PC-3 (cell line): Measurements from ENCODE around the gene SGK2. TPM values are rescaled to one million over a fixed set of nuclear protein-coding genes. Genes with fewer than 3 reads are reported as not detected.

Experiments
- ATAC-seq: fragments of 200-7000 bp; cut with Tn5 transposase; 2 replicates; pipeline ENCODE4 v1.9.1; 2020; ENCODE audit warnings: mild to moderate bottlenecking, moderate library complexity
- BruUV-seq: library from RNA; stranded (reverse); fragments of 400-500 nt; replicated peaks from 2 replicates; lab custom pipeline; 2021; lab: Mats Ljungman, UMichigan
- CTCF ChIA-PET: fragments of 300-600 bp; sonication (Branson Sonifier 250); formaldehyde crosslinking; loops from one replicate; lab custom pipeline; 2022; ENCODE audit warnings: antibody characterized with exemption; lab: Charles Lee
- POLR2A ChIA-PET: fragments of 300-600 bp; sonication (Branson Sonifier 250); formaldehyde crosslinking; loops from one replicate; lab custom pipeline; 2022; ENCODE audit warnings: antibody characterized with exemption; ENCODE audit not compliant: unreplicated experiment; lab: Charles Lee
- DNase-seq: peaks from one replicate; pipeline ENCODE4 v3.0.0-alpha.2; 2015
- H2AFZ ChIP-seq: fragments of 300-600 bp; sonication (generic); 2 replicates; pipeline ENCODE4 v1.6.0; 2016; ENCODE audit warnings: antibody characterized with exemption, low read length
- H3F3A ChIP-seq: fragments of 300-600 bp; sonication (generic); one replicate; pipeline ENCODE4 v1.6.0; 2017; ENCODE audit warnings: antibody characterized with exemption, low read length, control low read depth, mild to moderate bottlenecking; ENCODE audit not compliant: unreplicated experiment
- H3K27ac ChIP-seq: fragments of 300-600 bp; sonication (generic); 2 replicates; pipeline ENCODE4 v1.5.1; 2016; ENCODE audit warnings: mild to moderate bottlenecking, low read length
- H3K27me3 ChIP-seq: fragments of 300-600 bp; sonication (generic); 2 replicates; pipeline ENCODE4 v1.6.1; 2016; ENCODE audit warnings: low read length, mixed read lengths
- H3K36me3 ChIP-seq: fragments of 300-600 bp; sonication (generic); 2 replicates; pipeline ENCODE4 v1.6.1; 2016; ENCODE audit warnings: low read depth, mixed run types, low read length, mixed read lengths
- H3K4me1 ChIP-seq: fragments of 300-600 bp; sonication (generic); 2 replicates; pipeline ENCODE4 v1.5.1; 2016; ENCODE audit warnings: low read length; ENCODE audit not compliant: insufficient read depth
- H3K4me2 ChIP-seq: fragments of 300-600 bp; sonication (generic); 2 replicates; pipeline ENCODE4 v1.6.0; 2016; ENCODE audit warnings: low read length
- H3K4me3 ChIP-seq: fragments of 300-600 bp; sonication (generic); 2 replicates; pipeline ENCODE4 v1.5.1; 2016; ENCODE audit warnings: mild to moderate bottlenecking, low read length, mixed read lengths
- H3K79me2 ChIP-seq: fragments of 300-600 bp; sonication (generic); 2 replicates; pipeline ENCODE4 v1.6.1; 2017; ENCODE audit warnings: low read length, mixed read lengths
- H3K9ac ChIP-seq: fragments of 300-600 bp; sonication (generic); 2 replicates; pipeline ENCODE4 v1.6.0; 2016; ENCODE audit warnings: mild to moderate bottlenecking, low read length
- H3K9me2 ChIP-seq: fragments of 300-600 bp; sonication (generic); replicated peaks from 2 replicates; pipeline ENCODE4 v1.6.1; 2016; ENCODE audit warnings: mixed run types, low read length, mixed read lengths
- H3K9me3 ChIP-seq: fragments of 300-600 bp; sonication (generic); 2 replicates; pipeline ENCODE4 v1.6.1; 2016; ENCODE audit warnings: low read length, mixed read lengths
- H4K20me1 ChIP-seq: fragments of 300-600 bp; sonication (generic); 2 replicates; pipeline ENCODE4 v1.6.1; 2016; ENCODE audit warnings: low read length, mixed read lengths
- EZH2 ChIP-seq: fragments of 300-600 bp; sonication (generic); IDR thresholded peaks from one replicate; pipeline ENCODE4 v1.6.1; 2017; ENCODE audit warnings: antibody characterized with exemption, mild to moderate bottlenecking, low read length; ENCODE audit not compliant: unreplicated experiment
- EZH2phosphoT487 ChIP-seq: fragments of 300-600 bp; sonication (generic); IDR thresholded peaks from 2 replicates; pipeline ENCODE4 v1.6.1; 2018; ENCODE audit warnings: mild to moderate bottlenecking, antibody characterized with exemption, low read length, borderline replicate concordance
- intact Hi-C: fragments of 100-400 bp; cut with micrococcal nuclease; formaldehyde crosslinking; loops from 2 replicates; pipeline ENCODE4 v1.9.0; 2023
- total RNA-seq: library from RNA; depleted of rRNA; stranded (reverse); fragments of >200 nt; gene quantifications from 2 replicates; pipeline ENCODE4 v1.2.3, GENCODE V29; 2014
- TF ChIP-seq, protein P1 (sequence below): fragments of 300-600 bp; sonication (generic); conservative IDR thresholded peaks from 2 replicates; pipeline ENCODE4 v1.5.1; 2017; ENCODE audit warnings: antibody characterized with exemption, low read depth, mild to moderate bottlenecking, low read length

The SGK2 gene
- total RNA-seq, 1 experiment from 2014 or later: 6.6 TPM

DNA sequence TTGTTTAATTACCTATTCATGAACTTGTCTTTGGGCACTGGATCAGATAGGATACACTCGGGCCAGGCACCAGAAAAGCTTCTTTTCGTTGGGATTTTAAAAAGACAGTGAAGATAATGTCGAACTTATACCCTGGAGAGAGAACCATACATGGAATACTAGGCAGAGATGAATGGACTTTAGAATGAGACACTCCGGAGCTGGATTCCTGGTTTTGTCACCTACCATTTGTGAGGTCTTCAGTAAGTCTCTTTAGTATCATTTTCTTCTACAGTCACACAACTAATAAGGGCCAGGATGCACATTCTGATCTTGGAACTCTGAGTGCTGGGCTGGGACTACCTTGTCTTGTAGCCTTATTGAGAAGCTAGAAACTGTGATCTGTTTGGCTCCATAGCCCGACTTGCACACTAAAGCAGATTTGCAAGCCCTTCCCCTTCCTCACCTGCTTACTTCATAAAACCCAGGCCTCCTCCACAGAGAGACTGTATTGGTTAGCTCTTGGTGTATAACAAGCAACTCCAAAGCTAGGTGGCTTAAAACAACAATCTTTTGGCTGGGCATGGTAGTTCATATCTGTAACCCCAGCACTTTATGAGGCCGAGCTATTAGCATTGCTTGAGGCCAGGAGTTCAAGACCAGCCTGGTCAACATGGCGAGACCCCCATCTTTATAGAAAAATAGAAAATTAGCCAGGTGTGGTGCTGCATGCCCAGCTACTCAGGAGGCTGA lies 24.5 kb downstream of the SGK2 start:
- CTCF ChIA-PET: interaction anchor here (0.7 kb wide), 1 partner anchor 533 kb away, joined by 4 read pairs; no protein-coding TSS in a partner anchor

DNA sequence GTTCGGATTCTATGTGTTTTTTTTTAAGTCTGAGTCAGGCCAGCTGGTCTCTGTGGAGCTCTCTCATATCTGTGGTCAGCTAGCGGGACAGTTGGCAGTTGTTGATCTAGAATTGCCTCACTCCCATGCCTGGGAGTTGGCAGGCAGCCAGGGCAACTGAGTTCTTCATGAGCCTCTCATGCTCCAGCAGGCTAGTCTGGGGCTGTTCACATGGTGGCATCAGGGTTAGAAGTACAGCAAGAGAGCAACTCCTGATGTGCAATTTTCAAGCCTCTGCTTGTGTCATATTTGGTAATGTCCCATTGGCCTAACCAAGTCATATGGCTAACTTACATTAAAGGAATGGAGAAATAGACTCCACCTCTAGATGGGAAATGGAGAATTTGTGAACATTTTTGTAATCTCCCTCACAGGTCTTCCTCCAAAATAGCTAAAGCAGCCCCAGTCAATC lies 25.2 kb downstream of the SGK2 start:
- H3K36me3 ChIP-seq: no peaks in the 10 kb centered on the region
- no peaks in the 10 kb centered on the region for H4K20me1 ChIP-seq
- no peaks in the 10 kb centered on the region for H3K27me3 ChIP-seq
- ChIA-PET POLR2A (no interaction called here), CTCF (interaction anchor here (0.7 kb wide), 1 partner anchor 532 kb away, joined by 4 read pairs; no protein-coding TSS in a partner anchor)
- no peak overlapping the region for H3K9ac ChIP-seq
- intact Hi-C loops: no loop called here
- DNase-seq: peak; percentile 37
- no peak overlapping the region for H3K27ac ChIP-seq
- no peaks in the 10 kb centered on the region for H3K79me2 ChIP-seq
- H3F3A ChIP-seq: no peaks in the 10 kb centered on the region
- H3K4me3 ChIP-seq: no peak overlapping the region
- H3K4me2 ChIP-seq: no peak overlapping the region
- TF ChIP-seq, protein P1, sequence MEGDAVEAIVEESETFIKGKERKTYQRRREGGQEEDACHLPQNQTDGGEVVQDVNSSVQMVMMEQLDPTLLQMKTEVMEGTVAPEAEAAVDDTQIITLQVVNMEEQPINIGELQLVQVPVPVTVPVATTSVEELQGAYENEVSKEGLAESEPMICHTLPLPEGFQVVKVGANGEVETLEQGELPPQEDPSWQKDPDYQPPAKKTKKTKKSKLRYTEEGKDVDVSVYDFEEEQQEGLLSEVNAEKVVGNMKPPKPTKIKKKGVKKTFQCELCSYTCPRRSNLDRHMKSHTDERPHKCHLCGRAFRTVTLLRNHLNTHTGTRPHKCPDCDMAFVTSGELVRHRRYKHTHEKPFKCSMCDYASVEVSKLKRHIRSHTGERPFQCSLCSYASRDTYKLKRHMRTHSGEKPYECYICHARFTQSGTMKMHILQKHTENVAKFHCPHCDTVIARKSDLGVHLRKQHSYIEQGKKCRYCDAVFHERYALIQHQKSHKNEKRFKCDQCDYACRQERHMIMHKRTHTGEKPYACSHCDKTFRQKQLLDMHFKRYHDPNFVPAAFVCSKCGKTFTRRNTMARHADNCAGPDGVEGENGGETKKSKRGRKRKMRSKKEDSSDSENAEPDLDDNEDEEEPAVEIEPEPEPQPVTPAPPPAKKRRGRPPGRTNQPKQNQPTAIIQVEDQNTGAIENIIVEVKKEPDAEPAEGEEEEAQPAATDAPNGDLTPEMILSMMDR: no peak
- TF ChIP-seq EZH2phosphoT487: no peak
- no peak for TF ChIP-seq EZH2
- H3K9me2 ChIP-seq: no peaks in the 10 kb centered on the region
- BruUV-seq: no TSS peak
- H2AFZ ChIP-seq: no peak overlapping the region
- no peaks in the 10 kb centered on the region for H3K4me1 ChIP-seq
- no peak for ATAC-seq
- H3K9me3 ChIP-seq: no peaks in the 10 kb centered on the region

More for the DNA sequence above, 24.5 kb downstream of the SGK2 start:
- POLR2A ChIA-PET: no interaction called here
- no peak for ATAC-seq
- BruUV-seq: no TSS peak
- H4K20me1 ChIP-seq: no peaks in the 10 kb centered on the region
- no peaks in the 10 kb centered on the region for H3K9me2 ChIP-seq
- H2AFZ ChIP-seq: no peak overlapping the region
- intact Hi-C loops: no loop called here
- H3K27me3 ChIP-seq: no peaks in the 10 kb centered on the region
- no peaks in the 10 kb centered on the region for H3K4me1 ChIP-seq
- H3K36me3 ChIP-seq: no peaks in the 10 kb centered on the region
- DNase-seq: no peak
- H3K9me3 ChIP-seq: no peaks in the 10 kb centered on the region
- no peak overlapping the region for H3K9ac ChIP-seq
- no peak overlapping the region for H3K27ac ChIP-seq
- TF ChIP-seq EZH2: no peak
- TF ChIP-seq, protein P1: no peak
- TF ChIP-seq EZH2phosphoT487: no peak
- no peak overlapping the region for H3K4me2 ChIP-seq
- no peaks in the 10 kb centered on the region for H3K79me2 ChIP-seq
- H3K4me3 ChIP-seq: no peak overlapping the region
- H3F3A ChIP-seq: no peaks in the 10 kb centered on the region
